ENCODE results near the gene SLC27A4. TPM values are rescaled to one million over a fixed set of nuclear protein-coding genes. Genes with fewer than 3 reads are reported as not detected.

SLC27A4 gene
- total RNA-seq, 2 donors from 2014 or later = 22.4 to 25.0 TPM

DNA sequence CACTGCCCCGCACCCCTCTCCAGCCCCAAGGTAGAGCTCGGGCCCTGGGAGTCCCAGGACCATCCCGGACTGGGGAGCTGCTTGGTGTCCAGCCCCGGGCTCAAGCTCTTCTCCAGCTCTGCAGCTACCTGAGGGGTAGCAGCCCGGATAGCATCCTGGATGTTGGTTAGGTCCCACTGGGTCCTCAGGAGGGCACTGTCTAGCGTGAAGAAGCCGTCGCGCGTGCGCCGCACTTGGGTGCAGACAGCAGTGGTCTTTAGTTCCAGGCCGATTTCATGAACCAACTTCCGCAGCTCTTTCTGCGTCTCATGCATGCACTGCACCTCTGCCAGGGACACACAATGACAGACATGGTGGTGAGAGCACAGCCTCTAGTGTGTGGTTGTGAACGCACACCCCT is 30.8 kb upstream of the SLC27A4 start:
- TF ChIP-seq, protein P1, sequence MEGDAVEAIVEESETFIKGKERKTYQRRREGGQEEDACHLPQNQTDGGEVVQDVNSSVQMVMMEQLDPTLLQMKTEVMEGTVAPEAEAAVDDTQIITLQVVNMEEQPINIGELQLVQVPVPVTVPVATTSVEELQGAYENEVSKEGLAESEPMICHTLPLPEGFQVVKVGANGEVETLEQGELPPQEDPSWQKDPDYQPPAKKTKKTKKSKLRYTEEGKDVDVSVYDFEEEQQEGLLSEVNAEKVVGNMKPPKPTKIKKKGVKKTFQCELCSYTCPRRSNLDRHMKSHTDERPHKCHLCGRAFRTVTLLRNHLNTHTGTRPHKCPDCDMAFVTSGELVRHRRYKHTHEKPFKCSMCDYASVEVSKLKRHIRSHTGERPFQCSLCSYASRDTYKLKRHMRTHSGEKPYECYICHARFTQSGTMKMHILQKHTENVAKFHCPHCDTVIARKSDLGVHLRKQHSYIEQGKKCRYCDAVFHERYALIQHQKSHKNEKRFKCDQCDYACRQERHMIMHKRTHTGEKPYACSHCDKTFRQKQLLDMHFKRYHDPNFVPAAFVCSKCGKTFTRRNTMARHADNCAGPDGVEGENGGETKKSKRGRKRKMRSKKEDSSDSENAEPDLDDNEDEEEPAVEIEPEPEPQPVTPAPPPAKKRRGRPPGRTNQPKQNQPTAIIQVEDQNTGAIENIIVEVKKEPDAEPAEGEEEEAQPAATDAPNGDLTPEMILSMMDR (conservative IDR thresholded peaks at IDR 0.05) = no peak
- no peak overlapping the region for H3K4me3 ChIP-seq (ENCODE audit: low read length)
- H3K27me3 ChIP-seq (ENCODE audit: control insufficient read depth, insufficient read depth, low read length, poor library complexity, severe bottlenecking) = no peaks in the 10 kb centered on the region
- H3K4me1 ChIP-seq (ENCODE audit: control insufficient read depth, insufficient read depth, low read length) = no peaks in the 10 kb centered on the region
- H3K36me3 ChIP-seq (ENCODE audit: control insufficient read depth, insufficient read depth, low read length) = peaks cover 30% of the 10 kb centered on the region
- H3K27me3 Mint-ChIP-seq (ENCODE audit: insufficient read depth) = no peaks in the 10 kb centered on the region
- WGBS, 2 experiments (ENCODE audit: insufficient coverage in 1 of 2, insufficient read length in 1 of 2) = 94 to 98% methylated on average over 15 to 16 of the region's 16 CpGs
- no peaks in the 10 kb centered on the region for H3K9me3 Mint-ChIP-seq
- no peak overlapping the region for H3K27ac ChIP-seq (ENCODE audit: low read depth, low read length)
- no peak overlapping the region for H3K4me3 Mint-ChIP-seq
- H3K9me3 ChIP-seq (ENCODE audit: control insufficient read depth, low read length) = no peaks in the 10 kb centered on the region
- H3K27ac Mint-ChIP-seq = no peak overlapping the region
- no peaks in the 10 kb centered on the region for H3K4me1 Mint-ChIP-seq
- no peak for DNase-seq
- H3K9ac ChIP-seq (ENCODE audit: extremely low read depth, low read length, poor library complexity, severe bottlenecking) = no peak overlapping the region
- H3K36me3 Mint-ChIP-seq (ENCODE audit: low read depth) = peaks cover 45% of the 10 kb centered on the region

DNA sequence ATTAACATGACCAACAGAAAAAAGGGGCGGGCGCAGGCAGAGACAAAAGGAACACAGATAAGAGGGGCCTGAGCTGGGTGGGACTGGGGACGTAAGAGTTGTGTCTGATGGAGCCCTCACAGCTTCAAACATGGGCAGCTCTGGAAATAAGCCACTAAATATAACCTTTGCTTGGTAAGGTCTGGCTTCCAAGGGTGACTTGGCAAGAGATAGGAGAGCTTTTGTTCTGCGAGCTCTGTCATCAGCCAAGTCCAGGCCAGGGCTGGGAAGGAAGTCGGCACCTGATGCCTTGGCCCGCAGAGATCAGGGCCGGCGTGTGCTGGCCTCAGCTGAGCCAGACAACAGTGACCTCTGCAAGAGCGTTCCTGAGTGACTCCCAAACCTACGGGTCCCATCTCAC is 29.9 kb upstream of the SLC27A4 start:
- H3K36me3 ChIP-seq (ENCODE audit: control insufficient read depth, insufficient read depth, low read length) = peaks cover 38% of the 10 kb centered on the region
- TF ChIP-seq, protein P1 (conservative IDR thresholded peaks at IDR 0.05) = no peak
- H3K27ac ChIP-seq (ENCODE audit: low read depth, low read length) = no peak overlapping the region
- Mint-ChIP-seq H3K27me3 (ENCODE audit: insufficient read depth) (no peaks in the 10 kb centered on the region), H3K9me3 (no peaks in the 10 kb centered on the region), H3K27ac (no peak overlapping the region), H3K36me3 (ENCODE audit: low read depth) (peaks cover 52% of the 10 kb centered on the region), H3K4me1 (no peaks in the 10 kb centered on the region), H3K4me3 (no peak overlapping the region)
- WGBS, 2 experiments (ENCODE audit: insufficient coverage in 1 of 2, insufficient read length in 1 of 2) = 93% methylated on average over 7 to 10 of the region's 10 CpGs
- no peaks in the 10 kb centered on the region for H3K9me3 ChIP-seq (ENCODE audit: control insufficient read depth, low read length)
- H3K27me3 ChIP-seq (ENCODE audit: control insufficient read depth, insufficient read depth, low read length, poor library complexity, severe bottlenecking) = no peaks in the 10 kb centered on the region
- H3K4me3 ChIP-seq (ENCODE audit: low read length) = no peak overlapping the region
- no peaks in the 10 kb centered on the region for H3K4me1 ChIP-seq (ENCODE audit: control insufficient read depth, insufficient read depth, low read length)
- DNase-seq = no peak
- H3K9ac ChIP-seq (ENCODE audit: extremely low read depth, low read length, poor library complexity, severe bottlenecking) = no peak overlapping the region

GRCh38 chr9:128314697-128315096 is 25.6 kb upstream of the SLC27A4 start:
- Mint-ChIP-seq H3K4me3 (no peak overlapping the region), H3K4me1 (no peaks in the 10 kb centered on the region), H3K27ac (no peak overlapping the region), H3K27me3 (ENCODE audit: insufficient read depth) (no peaks in the 10 kb centered on the region), H3K9me3 (no peaks in the 10 kb centered on the region), H3K36me3 (ENCODE audit: low read depth) (peaks cover 61% of the 10 kb centered on the region)
- DNase-seq = no peak
- TF ChIP-seq, protein P1 (conservative IDR thresholded peaks at IDR 0.05) = no peak
- Histone ChIP-seq H3K9ac (ENCODE audit: extremely low read depth, low read length, poor library complexity, severe bottlenecking) (no peak overlapping the region), H3K27me3 (ENCODE audit: control insufficient read depth, insufficient read depth, low read length, poor library complexity, severe bottlenecking) (no peaks in the 10 kb centered on the region), H3K9me3 (ENCODE audit: control insufficient read depth, low read length) (no peaks in the 10 kb centered on the region), H3K4me1 (ENCODE audit: control insufficient read depth, insufficient read depth, low read length) (no peaks in the 10 kb centered on the region), H3K36me3 (ENCODE audit: control insufficient read depth, insufficient read depth, low read length) (peaks cover 44% of the 10 kb centered on the region), H3K27ac (ENCODE audit: low read depth, low read length) (no peak overlapping the region), H3K4me3 (ENCODE audit: low read length) (no peak overlapping the region)
- 96 to 97% methylated on average over 3 of the region's 4 CpGs for WGBS, 2 experiments (ENCODE audit: insufficient coverage in 1 of 2, insufficient read length in 1 of 2)
